Stimulated activated effector memory CD8-positive, alpha-beta T cell treated with anti-CD3 and anti-CD28 coated beads, Interleukin-12 subunit alpha, Interleukin-12 subunit beta, amount 100 ng/mL, for 72 hours (primary cell): ENCODE measurements around the gene USP9X.
A peak's percentile ranks its signal among the peaks of the same experiment; 100 is the strongest.
"Not testable (repeated sequence)": the region's sequence is repeated elsewhere in the genome, so short reads cannot be mapped to it uniquely, and the experiment has no call there.

ENCODE experiments used
- ATAC-seq: fragments of 150-1000 bp; cut with Tn5 transposase; 2 replicates; pipeline ENCODE4 v1.10.0; 2021
- DNase-seq, 2 donors: peaks; one replicate each; pipeline ENCODE4 v3.0.0; 2021 to 2022; ENCODE audit warnings: low spot score in 2 of 2
- H3K27ac Mint-ChIP-seq: one replicate; pipeline ENCODE4 v1.8.0; 2022; ENCODE audit warnings: mild to moderate bottlenecking, mixed read lengths
- H3K36me3 Mint-ChIP-seq: one replicate; pipeline ENCODE4 v1.8.0; 2022; ENCODE audit warnings: mild to moderate bottlenecking, mixed read lengths
- H3K4me1 Mint-ChIP-seq: one replicate; pipeline ENCODE4 v1.8.0; 2022; ENCODE audit warnings: mixed read lengths
- H3K4me3 Mint-ChIP-seq: one replicate; pipeline ENCODE4 v1.8.0; 2022; ENCODE audit warnings: mild to moderate bottlenecking, mixed read lengths
- H3K9me3 Mint-ChIP-seq: one replicate; pipeline ENCODE4 v1.8.0; 2022; ENCODE audit warnings: mixed read lengths

Gene USP9X

GRCh38 chrX:41250867-41251266 lies 165.6 kb downstream of the USP9X start:
- no peak for DNase-seq
- H3K4me3 Mint-ChIP-seq, result no peak overlapping the region
- H3K27ac Mint-ChIP-seq, result no peak overlapping the region

GRCh38 chrX:41257801-41258200 lies 172.6 kb downstream of the USP9X start:
- H3K9me3 Mint-ChIP-seq, result no peaks in the 10 kb centered on the region
- H3K27ac Mint-ChIP-seq, result no peak overlapping the region
- no peaks in the 10 kb centered on the region for H3K4me1 Mint-ChIP-seq
- H3K36me3 Mint-ChIP-seq, result no peaks in the 10 kb centered on the region
- DNase-seq (no peak), ATAC-seq (no peak)
- H3K4me3 Mint-ChIP-seq, result no peak overlapping the region

More at GRCh38 chrX:41250867-41251266, 165.6 kb downstream of the USP9X start:
- no peaks in the 10 kb centered on the region for H3K4me1 Mint-ChIP-seq
- H3K9me3 Mint-ChIP-seq, result no peaks in the 10 kb centered on the region
- H3K36me3 Mint-ChIP-seq, result no peaks in the 10 kb centered on the region
- no peak for ATAC-seq

GRCh38 chrX:41258226-41258625 lies 173.0 kb downstream of the USP9X start:
- H3K4me3 Mint-ChIP-seq, result no peak overlapping the region
- H3K36me3 Mint-ChIP-seq, result no peaks in the 10 kb centered on the region
- no peak overlapping the region for H3K27ac Mint-ChIP-seq
- H3K9me3 Mint-ChIP-seq, result no peaks in the 10 kb centered on the region
- H3K4me1 Mint-ChIP-seq, result no peaks in the 10 kb centered on the region
- DNase-seq (no peak), ATAC-seq (no peak)

- Mint-ChIP-seq H3K27ac (no peak overlapping the region), H3K4me3 (no peak overlapping the region), H3K36me3 (no peaks in the 10 kb centered on the region), H3K4me1 (no peaks in the 10 kb centered on the region), H3K9me3 (no peaks in the 10 kb centered on the region)
- DNase-seq (no peak), ATAC-seq (no peak)
Measured at GRCh38 chrX:41258871-41259270, 173.6 kb downstream of the USP9X start.

GRCh38 chrX:41259516-41259915 lies 174.3 kb downstream of the USP9X start:
- Mint-ChIP-seq H3K9me3 (no peaks in the 10 kb centered on the region), H3K27ac (no peak overlapping the region), H3K4me1 (no peaks in the 10 kb centered on the region), H3K4me3 (no peak overlapping the region), H3K36me3 (no peaks in the 10 kb centered on the region)
- no peak for ATAC-seq
- DNase-seq, result no peak

- no peaks in the 10 kb centered on the region for H3K9me3 Mint-ChIP-seq
- no peaks in the 10 kb centered on the region for H3K36me3 Mint-ChIP-seq
- no peaks in the 10 kb centered on the region for H3K4me1 Mint-ChIP-seq
- ATAC-seq (peak; percentile 99), DNase-seq (peak in 1 of 2 donors; percentile 66)
- H3K27ac Mint-ChIP-seq, result no peak overlapping the region
- H3K4me3 Mint-ChIP-seq, result no peak overlapping the region
Measured at GRCh38 chrX:41265615-41266014, 180.4 kb downstream of the USP9X start.

GRCh38 chrX:41273638-41274037 lies 188.4 kb downstream of the USP9X start:
- no peak for DNase-seq
- H3K36me3 Mint-ChIP-seq, result no peaks in the 10 kb centered on the region
- ATAC-seq, result no peak
- H3K27ac Mint-ChIP-seq, result no peak overlapping the region
- no peaks in the 10 kb centered on the region for H3K9me3 Mint-ChIP-seq
- H3K4me1 Mint-ChIP-seq, result peaks cover 8% of the 10 kb centered on the region
- H3K4me3 Mint-ChIP-seq, result no peak overlapping the region

- peak; percentile 5 to 62 for DNase-seq
- peak; percentile 81 for ATAC-seq
- H3K27ac Mint-ChIP-seq, result peak overlapping the region; percentile 83
- peaks cover 8% of the 10 kb centered on the region for H3K4me1 Mint-ChIP-seq
- H3K36me3 Mint-ChIP-seq, result no peaks in the 10 kb centered on the region
- H3K4me3 Mint-ChIP-seq, result peak overlapping the region; percentile 66
- no peaks in the 10 kb centered on the region for H3K9me3 Mint-ChIP-seq
Measured at GRCh38 chrX:41275661-41276609, 190.7 kb downstream of the USP9X start.

- DNase-seq (no peak), ATAC-seq (no peak)
- Mint-ChIP-seq H3K4me1 (peaks cover 8% of the 10 kb centered on the region), H3K27ac (peak overlapping the region; percentile 83), H3K9me3 (no peaks in the 10 kb centered on the region), H3K4me3 (peak overlapping the region; percentile 66), H3K36me3 (no peaks in the 10 kb centered on the region)
Measured at GRCh38 chrX:41276661-41277506, 191.6 kb downstream of the USP9X start.

- ATAC-seq, DNase-seq, H3K4me3 Mint-ChIP-seq, H3K4me1 Mint-ChIP-seq, H3K27ac Mint-ChIP-seq, H3K9me3 Mint-ChIP-seq, H3K36me3 Mint-ChIP-seq: not testable (repeated sequence)
Measured at GRCh38 chrX:41282307-41282706, 197.1 kb downstream of the USP9X start.

- not testable (repeated sequence) for H3K36me3 Mint-ChIP-seq, H3K9me3 Mint-ChIP-seq, H3K4me3 Mint-ChIP-seq, H3K27ac Mint-ChIP-seq, DNase-seq, H3K4me1 Mint-ChIP-seq, ATAC-seq
Measured at GRCh38 chrX:41285928-41286327, 200.7 kb downstream of the USP9X start.
